HL-60 (cell line): ENCODE measurements around the gene UNC45A.

Source experiments
- CTCF ChIP-seq: IDR thresholded peaks from one replicate; pipeline ENCODE4 v1.5.1; 2011; ENCODE audit warnings: low read length, control low read depth, inconsistent platforms; ENCODE audit not compliant: insufficient read depth
- GABPA ChIP-seq: IDR thresholded peaks from 2 replicates; pipeline ENCODE4 v1.6.1; 2012; ENCODE audit warnings: low read depth
- POLR2AphosphoS5 ChIP-seq: IDR thresholded peaks from 2 replicates; pipeline ENCODE4 v1.6.1; 2012; ENCODE audit warnings: low read depth
- SPI1 ChIP-seq: IDR thresholded peaks from 2 replicates; pipeline ENCODE4 v1.6.1; 2012; ENCODE audit warnings: low read depth, mild to moderate bottlenecking, borderline replicate concordance
- TF ChIP-seq, protein P1 (sequence below): IDR thresholded peaks from 2 replicates; pipeline ENCODE4 v1.6.1; 2012; ENCODE audit warnings: low read depth; ENCODE audit not compliant: insufficient replicate concordance

GRCh38 chr15:90913398-90913944 lies 21.6 kb upstream of the UNC45A start:
- TF ChIP-seq CTCF: no peak
- no peak for TF ChIP-seq POLR2AphosphoS5
- TF ChIP-seq, protein P1, sequence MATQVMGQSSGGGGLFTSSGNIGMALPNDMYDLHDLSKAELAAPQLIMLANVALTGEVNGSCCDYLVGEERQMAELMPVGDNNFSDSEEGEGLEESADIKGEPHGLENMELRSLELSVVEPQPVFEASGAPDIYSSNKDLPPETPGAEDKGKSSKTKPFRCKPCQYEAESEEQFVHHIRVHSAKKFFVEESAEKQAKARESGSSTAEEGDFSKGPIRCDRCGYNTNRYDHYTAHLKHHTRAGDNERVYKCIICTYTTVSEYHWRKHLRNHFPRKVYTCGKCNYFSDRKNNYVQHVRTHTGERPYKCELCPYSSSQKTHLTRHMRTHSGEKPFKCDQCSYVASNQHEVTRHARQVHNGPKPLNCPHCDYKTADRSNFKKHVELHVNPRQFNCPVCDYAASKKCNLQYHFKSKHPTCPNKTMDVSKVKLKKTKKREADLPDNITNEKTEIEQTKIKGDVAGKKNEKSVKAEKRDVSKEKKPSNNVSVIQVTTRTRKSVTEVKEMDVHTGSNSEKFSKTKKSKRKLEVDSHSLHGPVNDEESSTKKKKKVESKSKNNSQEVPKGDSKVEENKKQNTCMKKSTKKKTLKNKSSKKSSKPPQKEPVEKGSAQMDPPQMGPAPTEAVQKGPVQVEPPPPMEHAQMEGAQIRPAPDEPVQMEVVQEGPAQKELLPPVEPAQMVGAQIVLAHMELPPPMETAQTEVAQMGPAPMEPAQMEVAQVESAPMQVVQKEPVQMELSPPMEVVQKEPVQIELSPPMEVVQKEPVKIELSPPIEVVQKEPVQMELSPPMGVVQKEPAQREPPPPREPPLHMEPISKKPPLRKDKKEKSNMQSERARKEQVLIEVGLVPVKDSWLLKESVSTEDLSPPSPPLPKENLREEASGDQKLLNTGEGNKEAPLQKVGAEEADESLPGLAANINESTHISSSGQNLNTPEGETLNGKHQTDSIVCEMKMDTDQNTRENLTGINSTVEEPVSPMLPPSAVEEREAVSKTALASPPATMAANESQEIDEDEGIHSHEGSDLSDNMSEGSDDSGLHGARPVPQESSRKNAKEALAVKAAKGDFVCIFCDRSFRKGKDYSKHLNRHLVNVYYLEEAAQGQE: no peak
- TF ChIP-seq SPI1: no peak
- no peak for TF ChIP-seq GABPA
